ENCODE results near the gene CELF1.

Gene CELF1

DNA sequence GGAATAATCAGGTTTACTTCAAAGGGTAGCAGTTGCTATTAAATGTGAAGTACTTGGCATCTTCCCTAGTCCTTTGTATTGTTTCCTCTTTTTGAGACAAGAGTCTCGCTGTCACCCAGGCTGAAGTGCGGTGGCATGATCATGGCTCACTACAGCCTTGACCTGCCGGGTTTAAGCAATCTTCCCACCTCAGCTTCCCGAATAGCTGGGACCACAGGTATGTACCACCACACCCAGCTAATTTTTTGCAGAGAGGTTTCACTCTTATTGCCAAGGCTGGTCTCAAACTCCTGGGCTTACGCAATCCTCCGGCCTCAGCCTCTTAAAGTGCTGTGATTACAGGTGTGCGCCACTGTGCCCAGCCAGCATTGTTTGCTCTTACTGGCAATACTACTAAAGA, 67.8 kb downstream of the CELF1 start:
- DNase-seq (ENCODE audit: low read depth in 3 of 3): no peak

DNA sequence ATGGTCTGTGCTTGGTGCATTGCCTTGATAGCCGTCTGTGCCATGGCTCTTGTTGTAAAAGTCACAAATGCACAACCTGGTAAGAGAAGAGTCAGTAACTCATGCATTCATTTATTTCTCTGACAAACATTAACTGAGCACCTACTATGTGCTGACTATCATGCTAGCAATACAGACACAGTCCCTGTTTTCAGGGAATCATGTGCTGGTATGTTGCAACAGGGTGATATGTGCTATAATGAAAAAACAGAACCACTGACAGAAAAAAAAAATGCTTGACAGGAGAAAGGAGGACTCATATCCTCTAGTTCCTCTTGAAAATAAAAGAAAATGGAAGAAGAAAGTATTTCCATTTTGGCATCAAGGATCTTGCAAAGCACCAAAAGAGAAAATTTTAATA, 69.5 kb downstream of the CELF1 start:
- DNase-seq (ENCODE audit: low read depth in 3 of 3): no peak

DNA sequence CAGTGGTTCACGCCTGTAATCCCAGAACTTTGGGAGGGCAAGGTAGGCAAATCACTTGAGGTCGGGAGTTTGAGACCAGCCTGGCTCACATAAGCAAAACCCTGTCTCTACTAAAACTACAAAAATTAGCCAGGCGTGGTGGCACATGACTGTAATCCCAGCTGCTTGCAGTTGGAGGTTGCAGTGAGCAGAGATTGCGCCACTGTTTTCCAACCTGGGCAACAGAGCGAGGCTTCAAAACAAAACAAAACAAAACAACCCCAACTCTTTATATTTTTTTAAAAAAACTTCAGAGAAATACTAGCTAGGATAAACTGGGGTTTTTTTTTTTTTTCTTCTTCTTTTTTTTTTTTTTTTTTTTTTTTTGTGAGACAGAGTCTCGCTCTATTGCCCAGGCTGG, 72.2 kb downstream of the CELF1 start:
- no peak for DNase-seq (ENCODE audit: low read depth in 3 of 3)

DNA sequence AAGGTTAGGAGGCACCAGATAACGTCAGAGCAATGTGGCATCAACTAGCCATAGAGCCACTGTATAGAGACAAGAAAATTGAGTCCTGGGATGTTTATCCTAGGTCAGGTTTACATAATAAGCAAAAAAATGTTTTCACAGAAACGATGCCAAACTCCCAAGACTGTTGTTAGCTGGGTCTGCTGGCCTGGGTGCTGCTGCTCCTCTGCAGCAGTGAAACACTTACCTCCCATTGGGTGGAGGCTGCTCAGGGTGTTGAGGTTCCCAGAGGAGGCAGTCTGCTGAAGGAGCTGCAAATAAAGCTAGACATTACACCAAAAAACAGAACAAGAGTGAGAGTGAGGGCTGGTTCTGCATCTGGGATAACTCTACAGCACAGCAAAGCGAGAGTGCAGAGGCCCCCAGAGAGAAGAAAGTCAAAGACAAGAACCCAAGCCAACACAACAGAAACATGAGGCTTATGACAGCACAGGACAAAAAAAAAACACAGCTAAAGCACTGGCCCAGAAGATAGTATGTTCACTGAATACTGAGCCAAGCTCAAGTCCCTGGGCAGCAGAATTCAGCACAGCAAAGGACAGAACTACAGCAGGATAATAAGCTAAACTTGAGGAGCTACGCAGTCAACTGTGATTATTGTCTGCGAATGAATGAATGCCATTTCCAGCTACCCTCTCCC, 74.1 kb downstream of the CELF1 start:
- no peak for DNase-seq (ENCODE audit: low read depth in 3 of 3)

DNA sequence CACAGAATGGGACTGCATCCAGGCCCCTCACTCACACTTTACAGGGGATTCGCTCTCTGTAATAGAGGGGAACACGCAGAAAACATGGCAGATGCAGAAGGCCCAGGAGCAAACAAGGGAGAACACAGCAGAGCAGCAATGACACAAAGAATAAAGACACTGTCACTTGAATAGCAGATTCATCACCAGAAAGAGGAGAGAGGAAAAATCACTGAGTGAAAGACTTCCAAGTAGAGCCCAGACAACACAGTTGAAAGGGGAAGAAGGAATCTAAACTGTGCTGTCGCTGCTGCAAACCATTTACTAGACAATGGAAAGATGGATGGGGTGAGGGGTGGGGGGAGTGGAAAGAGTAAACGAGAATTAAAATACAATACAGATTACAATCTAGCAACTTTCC, 75.2 kb downstream of the CELF1 start:
- no peak for DNase-seq (ENCODE audit: low read depth in 3 of 3)

DNA sequence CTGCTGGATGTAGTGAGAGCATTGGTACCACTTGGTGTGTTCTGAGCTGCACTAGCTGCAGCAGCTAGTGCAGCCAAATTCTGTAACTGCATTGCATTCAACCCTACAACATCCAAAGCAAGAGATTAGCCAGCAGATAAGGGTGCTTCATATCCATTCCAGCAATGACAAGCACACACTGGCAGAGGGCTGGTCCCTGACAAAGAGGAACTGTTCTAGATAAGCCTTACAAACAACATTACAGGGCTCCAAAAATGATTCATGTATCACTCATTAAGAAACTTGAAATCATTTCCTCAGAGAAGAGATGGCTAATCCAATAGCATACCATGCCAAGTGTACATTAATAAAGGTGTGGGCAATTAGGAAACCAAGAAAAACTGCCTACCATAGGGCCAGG, 75.6 kb downstream of the CELF1 start:
- DNase-seq (ENCODE audit: low read depth in 3 of 3): no peak

DNA sequence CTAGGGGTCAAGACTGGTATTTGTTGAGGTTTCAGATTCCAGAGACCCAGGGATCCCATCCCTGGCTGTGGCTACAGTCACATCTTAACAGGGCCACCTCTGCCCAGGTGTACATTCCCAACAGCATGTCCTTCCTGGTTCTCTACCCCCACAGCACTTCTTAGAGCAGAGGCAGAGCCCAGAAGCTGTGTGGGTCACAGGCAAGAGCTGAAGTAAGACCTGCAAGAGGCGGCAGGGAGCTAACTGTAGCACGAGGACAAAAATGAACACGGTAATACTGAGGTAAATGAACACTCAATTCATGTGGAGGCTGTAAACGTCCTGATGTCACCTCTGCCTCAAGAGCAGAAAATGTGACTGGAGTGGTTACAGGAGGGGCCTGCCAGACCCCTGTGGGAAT, 82.3 kb downstream of the CELF1 start:
- DNase-seq (ENCODE audit: low read depth in 3 of 3): no peak

DNA sequence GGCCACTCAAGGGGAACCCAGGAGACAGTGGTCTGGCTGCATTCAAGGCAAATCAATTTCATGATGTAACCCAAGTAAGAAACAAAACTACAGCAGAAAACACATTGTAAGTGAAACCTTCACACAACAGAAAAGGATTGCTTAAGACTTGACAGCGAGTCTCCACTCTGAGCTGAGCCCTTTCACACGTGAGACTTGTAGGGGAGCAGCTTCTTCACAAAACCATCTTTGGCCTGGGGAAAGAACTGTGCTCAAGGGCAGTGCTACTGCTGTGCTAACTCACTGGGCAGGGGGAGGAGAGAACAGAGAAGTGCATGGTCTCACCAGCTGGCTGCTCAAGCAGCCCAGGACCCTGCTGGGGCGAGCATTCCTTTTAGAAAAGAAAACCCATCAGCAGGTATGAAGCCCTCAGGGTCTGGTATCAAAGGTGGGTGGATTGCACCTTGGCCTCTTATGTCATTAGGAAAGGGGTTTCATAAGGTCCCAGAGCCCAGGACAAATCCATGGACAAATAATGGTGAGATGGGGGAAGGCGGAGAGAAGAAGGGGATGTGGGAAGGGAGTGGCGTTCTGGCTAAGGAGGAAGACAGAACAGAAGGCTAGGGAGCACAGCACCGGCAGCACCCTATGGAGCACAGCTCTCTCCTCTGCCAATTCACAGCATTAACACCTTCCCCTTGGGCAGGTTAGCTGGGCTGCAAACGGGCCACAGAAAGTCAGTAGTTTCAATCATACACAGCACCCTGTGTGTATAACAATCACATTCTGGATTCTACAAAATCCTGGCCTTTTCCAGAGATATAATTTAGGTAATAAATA, 83.4 kb downstream of the CELF1 start:
- no peak for DNase-seq (ENCODE audit: low read depth in 3 of 3)

DNA sequence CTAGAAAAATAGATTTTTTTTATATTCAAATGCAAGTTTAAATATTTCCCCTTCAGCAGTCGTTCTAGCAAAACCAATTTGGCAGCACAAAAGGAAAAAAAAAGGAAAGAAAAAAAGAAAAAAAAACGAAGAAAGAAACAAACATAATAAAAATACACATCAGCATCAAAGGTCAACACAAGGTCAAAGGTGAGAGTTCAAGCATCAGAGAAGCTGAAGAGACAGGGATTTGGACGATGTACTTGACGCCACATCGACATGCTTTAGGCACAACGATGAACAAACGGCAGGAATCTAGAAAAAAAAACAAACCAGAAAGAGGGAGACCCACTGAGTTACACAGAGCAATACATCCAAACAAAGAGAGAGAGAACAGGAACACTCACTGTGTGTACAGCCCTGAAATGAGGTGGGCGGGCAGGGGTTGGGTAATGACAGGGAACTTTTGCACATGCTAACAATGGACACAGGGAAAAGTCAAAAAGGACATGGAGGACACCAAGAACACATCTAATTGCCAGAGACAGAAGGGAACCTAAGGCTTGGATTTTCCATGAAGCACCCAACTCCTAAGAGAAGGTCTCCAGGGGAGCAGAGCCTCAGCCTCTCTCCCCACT, 84.2 kb downstream of the CELF1 start:
- no peak for DNase-seq (ENCODE audit: low read depth in 3 of 3)

DNA sequence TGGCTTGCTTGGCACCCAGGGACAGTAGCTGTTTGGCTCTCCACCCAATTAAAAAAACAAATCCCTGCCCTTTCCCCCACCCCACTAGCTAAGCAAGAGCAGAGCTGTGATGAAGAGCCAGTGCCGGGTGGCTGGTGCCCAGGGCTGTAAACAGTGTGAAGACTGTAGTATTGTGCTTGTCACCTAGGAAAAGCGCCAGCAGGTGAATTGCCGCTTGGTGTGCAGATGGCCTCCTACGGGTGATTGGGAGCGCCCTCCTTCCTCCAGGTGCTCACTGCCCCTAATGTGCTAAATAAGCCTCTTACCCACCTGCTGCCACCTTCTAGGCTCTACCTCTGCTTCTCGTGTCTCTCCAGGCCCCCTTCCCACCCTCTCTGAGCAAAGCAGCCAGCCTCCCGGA, 85.6 kb downstream of the CELF1 start:
- DNase-seq (ENCODE audit: low read depth in 3 of 3): no peak

DNA sequence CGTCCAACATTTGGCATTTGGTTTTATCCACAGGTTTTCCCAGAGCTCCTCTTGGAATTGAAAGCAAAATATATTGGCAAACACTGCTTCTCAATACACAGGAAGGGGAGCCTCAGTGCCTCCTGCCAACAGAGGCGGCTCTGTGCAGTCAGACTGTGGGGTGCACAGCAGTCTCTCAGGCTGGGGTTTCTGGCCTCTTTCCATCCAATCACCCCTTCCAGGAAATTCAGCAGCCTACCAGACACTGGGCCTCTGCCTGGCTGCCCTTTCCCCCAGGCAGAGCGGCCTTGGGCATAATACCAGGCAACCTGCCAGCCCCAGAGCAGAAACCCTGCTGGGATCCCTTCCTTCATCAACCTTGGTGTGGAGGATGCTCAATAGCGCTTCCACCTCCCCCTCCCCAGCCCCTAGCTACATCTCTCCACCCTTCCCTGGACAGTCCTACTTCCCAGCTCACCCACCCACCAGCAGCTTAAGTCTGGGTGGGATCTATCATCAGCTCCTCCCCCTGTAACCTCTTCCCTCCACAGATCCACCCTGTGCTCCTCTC, 86.2 kb downstream of the CELF1 start:
- no peak for DNase-seq (ENCODE audit: low read depth in 3 of 3)

DNA sequence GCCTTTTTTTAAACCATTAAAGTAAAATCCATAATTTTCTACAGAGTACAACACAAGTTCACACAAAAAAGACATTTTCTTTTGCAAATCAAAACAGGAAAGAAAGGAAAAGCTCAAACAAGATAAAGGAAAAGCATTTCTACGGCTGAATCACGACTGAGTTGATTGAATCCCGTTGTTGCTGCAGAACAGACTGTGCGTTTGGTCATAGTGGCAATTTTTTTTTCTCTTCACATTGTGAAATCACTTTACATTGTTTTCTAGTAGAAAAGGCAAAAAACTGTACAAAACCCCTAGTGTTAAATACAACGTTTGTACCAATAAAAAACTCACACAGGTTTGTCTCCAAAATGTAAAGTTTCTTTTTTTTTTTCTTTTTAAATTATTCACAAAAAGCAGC, 86.7 kb downstream of the CELF1 start:
- DNase-seq (ENCODE audit: low read depth in 3 of 3): no peak

DNA sequence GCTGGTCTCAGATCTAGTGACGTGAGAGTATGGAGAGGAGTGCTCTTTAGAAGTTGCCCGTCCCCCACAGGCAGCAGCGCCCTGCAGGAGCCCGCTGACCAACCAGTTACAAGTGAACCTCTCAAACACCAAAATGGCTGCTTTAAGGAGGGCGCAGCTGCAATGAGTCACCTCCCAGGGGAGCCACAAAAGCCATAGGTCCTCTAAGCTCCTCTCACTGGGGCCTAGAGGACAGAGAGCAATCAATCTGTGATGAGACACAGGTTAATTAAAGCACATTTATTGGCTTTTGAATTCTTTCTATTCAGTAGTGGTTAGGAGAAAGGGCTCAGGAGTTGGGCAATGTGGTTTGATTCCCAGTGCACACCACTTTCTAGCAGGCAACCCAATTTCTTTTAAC, 88.4 kb downstream of the CELF1 start:
- no peak for DNase-seq (ENCODE audit: low read depth in 3 of 3)

DNA sequence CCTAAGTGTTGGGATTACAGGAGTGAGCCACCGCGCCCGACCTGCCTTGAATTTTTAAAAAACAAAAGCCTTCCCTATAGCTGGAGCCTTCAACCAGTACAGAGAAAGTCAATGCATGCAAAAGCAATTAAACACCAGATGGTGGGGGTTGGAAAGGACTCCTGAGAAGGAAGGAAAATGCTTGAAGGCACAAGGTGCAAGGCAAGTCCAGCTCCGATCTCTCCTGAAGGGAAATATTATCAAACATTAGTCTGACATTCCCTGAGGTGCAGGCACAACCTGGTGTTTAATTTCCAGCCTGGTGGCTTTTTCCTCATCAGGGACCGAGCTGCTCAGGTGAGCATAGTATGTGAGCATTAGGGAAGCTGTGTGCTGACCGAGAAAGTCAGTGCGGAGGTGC, 91.1 kb downstream of the CELF1 start:
- DNase-seq (ENCODE audit: low read depth in 3 of 3): no peak

DNA sequence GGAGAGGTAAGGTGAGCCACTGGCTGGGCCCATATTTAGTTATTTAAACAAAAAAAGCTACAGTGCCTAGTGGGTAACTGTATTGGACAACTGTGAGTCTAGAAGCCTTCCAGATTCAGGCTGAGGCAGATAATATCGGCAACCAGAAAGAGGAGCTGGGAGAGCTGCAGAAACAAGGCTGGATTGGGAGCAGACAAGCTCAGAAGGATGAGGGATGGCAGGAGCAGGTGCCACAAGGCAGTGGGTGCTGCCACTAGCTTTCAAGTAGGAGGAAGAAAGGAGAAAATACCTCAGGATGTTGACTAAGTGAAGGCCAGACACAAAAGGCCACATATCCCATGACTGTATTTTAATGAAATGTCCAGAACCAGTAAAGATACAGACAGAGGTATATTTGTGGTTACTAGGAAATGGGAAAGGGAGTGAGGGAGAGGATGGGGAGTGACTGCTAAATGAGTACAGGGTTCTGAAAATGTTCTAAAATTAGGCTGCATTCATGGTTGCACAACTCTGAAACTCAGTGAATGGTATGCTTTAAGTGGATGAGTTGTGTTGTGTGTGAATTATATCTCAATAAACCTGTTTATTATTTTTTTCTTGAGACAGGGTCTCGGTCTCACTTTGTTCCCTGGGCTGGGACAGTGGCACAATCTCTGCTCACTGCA, 92.2 kb downstream of the CELF1 start:
- DNase-seq (ENCODE audit: low read depth in 3 of 3): no peak

DNA sequence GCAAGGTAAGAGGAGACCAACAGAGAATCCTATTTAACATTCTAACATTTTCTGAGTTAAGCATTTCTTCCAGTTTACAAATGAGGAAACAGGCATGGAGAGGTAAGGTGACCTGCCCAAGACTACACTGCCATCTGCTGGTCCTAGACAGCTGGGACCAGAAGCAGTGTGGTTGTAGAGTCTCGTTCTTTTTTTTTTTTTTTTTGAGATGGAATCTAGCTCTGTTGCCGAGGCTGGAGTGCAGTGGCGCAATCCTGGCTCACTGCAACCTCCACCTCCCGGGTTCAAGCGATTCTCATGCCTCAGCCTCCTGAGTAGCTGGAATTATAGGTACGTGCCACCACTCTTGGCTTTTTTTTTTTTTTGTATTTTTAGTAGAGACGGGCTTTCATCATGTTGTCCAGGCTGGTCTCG, 98.7 kb downstream of the CELF1 start:
- peak in 2 of 3 experiments; percentile 36 to 44 for DNase-seq (ENCODE audit: low read depth in 3 of 3)

DNA sequence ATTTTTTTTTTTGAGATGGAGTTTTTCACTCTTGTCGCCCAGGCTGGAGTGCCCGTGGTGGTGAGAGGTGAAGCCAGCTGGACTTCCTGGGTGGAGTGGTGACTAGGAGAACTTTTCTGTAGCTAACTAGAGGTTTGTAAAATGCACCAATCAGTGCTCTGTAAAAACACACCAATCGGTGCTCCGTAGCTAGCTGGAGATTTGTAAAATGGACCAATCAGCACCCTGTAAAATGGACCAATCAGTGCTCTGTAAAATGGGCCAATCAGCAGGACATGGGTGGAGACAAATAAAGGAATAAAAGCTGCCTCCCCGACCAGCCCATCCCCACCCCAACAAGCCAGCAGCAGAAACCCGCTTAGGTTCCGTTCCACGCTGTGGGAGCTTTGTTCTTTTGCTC, 99.6 kb downstream of the CELF1 start:
- no peak for DNase-seq (ENCODE audit: low read depth in 3 of 3)

DNA sequence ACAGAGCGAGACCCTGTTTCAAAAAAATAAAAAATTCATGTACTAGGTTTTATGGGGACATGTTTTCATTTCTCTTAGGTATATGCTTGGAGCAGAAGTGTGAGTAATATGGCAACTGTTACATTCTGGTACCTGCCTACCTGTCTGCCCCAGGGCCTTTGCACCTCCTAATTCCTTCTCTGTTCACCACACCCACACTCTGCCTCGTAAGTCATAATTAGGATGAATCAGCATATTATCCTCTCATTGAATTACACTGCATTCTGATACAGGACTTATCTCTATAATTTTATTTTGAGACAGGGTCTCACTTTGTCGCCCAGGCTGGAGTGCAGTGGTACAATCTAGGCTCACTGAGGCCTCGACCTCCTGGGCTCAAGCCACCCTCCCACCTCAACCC, 100.9 kb downstream of the CELF1 start:
- DNase-seq (ENCODE audit: low read depth in 3 of 3): no peak

DNA sequence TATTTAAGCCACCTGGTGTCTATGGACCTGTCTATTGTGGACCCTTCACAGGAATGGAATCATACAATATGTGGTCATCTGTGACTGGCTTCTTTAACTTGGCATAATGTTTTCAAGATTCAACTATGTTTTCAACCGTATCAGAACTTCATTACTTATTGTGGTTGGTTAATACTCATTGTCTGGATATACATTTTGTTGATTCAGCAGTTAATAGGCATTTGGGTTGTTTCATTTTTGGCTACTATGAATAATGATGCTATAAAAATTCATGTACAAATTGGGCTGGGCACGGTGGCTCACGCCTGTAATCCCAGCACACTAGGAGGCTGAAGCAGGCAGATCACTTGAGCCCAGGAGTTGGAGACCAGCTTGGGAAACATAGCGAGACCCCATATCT, 101.5 kb downstream of the CELF1 start:
- no peak for DNase-seq (ENCODE audit: low read depth in 3 of 3)

DNA sequence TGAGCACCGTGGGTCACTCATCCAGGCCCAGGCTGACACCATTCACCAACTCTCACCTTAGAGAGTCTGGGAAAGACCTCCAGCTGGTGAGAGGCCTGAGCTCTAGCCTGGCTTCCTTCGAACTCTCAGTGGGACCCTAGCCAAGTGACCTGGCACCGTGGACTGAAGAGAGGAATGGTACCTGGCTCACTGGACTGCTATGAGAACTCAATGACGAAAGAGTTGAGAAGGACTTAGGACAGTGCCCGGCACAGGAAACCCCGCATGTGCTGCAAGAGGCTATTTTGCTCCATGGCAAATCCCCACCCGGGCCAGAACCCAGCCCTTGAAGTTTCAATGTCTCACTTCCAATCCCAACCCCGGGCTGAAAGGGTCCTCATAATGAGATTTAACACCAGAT, 103.4 kb downstream of the CELF1 start:
- DNase-seq (ENCODE audit: low read depth in 3 of 3): no peak

DNA sequence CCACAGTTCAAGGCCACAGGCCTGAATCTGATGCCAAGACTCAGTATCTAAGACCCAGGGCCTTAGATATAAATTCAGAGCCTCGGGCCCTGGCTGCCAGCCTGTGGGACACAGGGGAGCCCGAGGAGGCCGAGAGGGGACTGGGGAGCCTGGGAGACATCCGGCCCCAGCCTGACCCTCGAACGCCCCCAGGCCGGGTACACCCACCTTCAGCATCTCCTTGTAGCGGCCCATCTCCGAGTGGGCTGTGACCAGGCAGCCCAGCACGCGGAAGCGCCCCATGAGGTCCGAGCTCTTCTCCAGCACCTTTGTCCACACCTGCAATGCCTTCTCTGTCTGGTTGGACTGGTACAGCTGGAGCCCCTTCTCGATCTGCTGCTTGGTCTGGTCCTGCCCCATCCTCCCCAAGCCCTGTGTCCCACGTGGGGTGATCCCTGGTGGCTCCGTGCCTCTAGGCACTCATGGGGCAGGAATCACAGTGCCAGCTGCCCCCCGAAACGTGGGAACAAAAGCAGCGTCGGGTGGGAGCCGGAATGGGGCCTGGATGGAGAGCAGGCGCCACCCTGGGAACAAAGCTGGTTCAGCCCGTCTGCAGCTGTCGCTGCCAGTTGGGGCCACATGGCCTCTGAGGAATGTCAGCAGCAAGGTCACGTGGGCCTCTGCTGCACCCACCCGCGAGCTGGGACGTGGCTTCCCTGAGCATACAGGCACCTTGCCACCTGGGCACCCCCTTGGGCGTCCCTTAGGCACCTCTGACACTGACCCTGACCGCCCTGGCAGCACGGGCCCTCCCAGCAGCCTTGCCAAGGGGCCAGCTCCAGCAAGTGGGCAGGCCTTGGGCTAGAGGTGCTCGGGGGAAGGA, 104.1 kb downstream of the CELF1 start, which contains the start of gene RAPSN:
Gene RAPSN, minus strand, starts transcription at position 571 of the 862 bp plus-strand sequence. Its CDS starts 172 bp downstream, at position 399.
- DNase-seq (ENCODE audit: low read depth in 3 of 3): no peak

Data from stimulated activated CD4-positive, alpha-beta T cell treated with anti-CD3 and anti-CD28 coated beads, TNF-alpha, amount 100 ng/mL, for 4 hours (primary cell).